Measurements from ENCODE around the gene CFAP61. TPM values are rescaled to one million over a fixed set of nuclear protein-coding genes. Genes with fewer than 3 reads are reported as not detected.

CFAP61 gene
- polyA plus RNA-seq, 1 of the 3 experiments (the other 2 are of a cell fraction), result 0.26 TPM

GRCh38 chr20:20360464-20360863, 308.1 kb downstream of the CFAP61 start (continued):
- TF ChIP-seq MEF2A (IDR thresholded peaks at IDR 0.05; ENCODE audit: borderline replicate concordance, low read depth), result no peak
- peak; percentile 79 for TF ChIP-seq CTCF (IDR thresholded peaks at IDR 0.05)
- no peak for TF ChIP-seq USF1 (IDR thresholded peaks at IDR 0.05; ENCODE audit: borderline replicate concordance, low read depth)
- TF ChIP-seq RXRA (IDR thresholded peaks at IDR 0.05; ENCODE audit: borderline replicate concordance, low read depth), result no peak
- TF ChIP-seq RAD21 (IDR thresholded peaks at IDR 0.05; ENCODE audit: low read length), result peak; percentile 81
- no peak for TF ChIP-seq CHD2 (IDR thresholded peaks at IDR 0.05; ENCODE audit: low read length, partially characterized antibody)
- TF ChIP-seq NRF1 (IDR thresholded peaks at IDR 0.05; ENCODE audit: low read depth, low read length), result no peak
- TF ChIP-seq NFIC (IDR thresholded peaks at IDR 0.05; ENCODE audit: borderline replicate concordance), result no peak
- TF ChIP-seq GATA2 (CRISPR knock-in tag; IDR thresholded peaks at IDR 0.05), result no peak
- TF ChIP-seq RCOR1 (IDR thresholded peaks at IDR 0.05; ENCODE audit: low read length), result no peak
- TF ChIP-seq MAX (IDR thresholded peaks at IDR 0.05; ENCODE audit: low read depth), result no peak
- TF ChIP-seq RFX5 (IDR thresholded peaks at IDR 0.05; ENCODE audit: low read length), result no peak
- no peak for TF ChIP-seq FOXM1 (IDR thresholded peaks at IDR 0.05; ENCODE audit: low read depth)
- TF ChIP-seq MXI1 (IDR thresholded peaks at IDR 0.05; ENCODE audit: low read depth, low read length), result 0 out of 2 replicates have a peak, but pooled peaks have one; percentile 33
- TF ChIP-seq TAF1 (IDR thresholded peaks at IDR 0.05; ENCODE audit: borderline replicate concordance, low read depth, low read length), result no peak
- no peak for TF ChIP-seq TCF12 (IDR thresholded peaks at IDR 0.05)
- TF ChIP-seq EZH2phosphoT487 (IDR thresholded peaks at IDR 0.05; ENCODE audit: borderline replicate concordance, low read depth), result no peak
- TF ChIP-seq REST (IDR thresholded peaks at IDR 0.05; ENCODE audit: low read depth, low read length), result no peak
- TF ChIP-seq FOXJ3 (CRISPR knock-in tag; IDR thresholded peaks at IDR 0.05), result no peak
- TF ChIP-seq ELF1 (IDR thresholded peaks at IDR 0.05), result no peak
- TF ChIP-seq POLR2AphosphoS5 (IDR thresholded peaks at IDR 0.05; ENCODE audit: low read depth, low read length), result no peak
- peak; percentile 89 for TF ChIP-seq SMC3 (IDR thresholded peaks at IDR 0.05; ENCODE audit: low read depth, low read length)
